Astrocyte of the cerebellum (primary cell): ENCODE measurements around the gene INHBA.
A peak's percentile ranks its signal among the peaks of the same experiment; 100 is the strongest.

Experiments
- DNase-seq: peaks from one replicate; pipeline ENCODE4 v3.0.0-alpha.2; 2011; ENCODE audit warnings: low read depth
- H3K4me3 ChIP-seq: 2 replicates; pipeline ENCODE4 v1.5.1; 2011; ENCODE audit warnings: mild to moderate bottlenecking, low read depth, low read length, moderate library complexity
- CTCF ChIP-seq: IDR thresholded peaks from 2 replicates; pipeline ENCODE4 v1.5.1; 2012; ENCODE audit warnings: low read length, low read depth, moderate library complexity, mild to moderate bottlenecking; ENCODE audit errors: missing control alignments
- in situ Hi-C: cut with HindIII; loops from 2 replicates; pipeline ENCODE4 v1.10.0; 2017; ENCODE audit warnings: low sequenced_read_pairs

INHBA gene

DNA sequence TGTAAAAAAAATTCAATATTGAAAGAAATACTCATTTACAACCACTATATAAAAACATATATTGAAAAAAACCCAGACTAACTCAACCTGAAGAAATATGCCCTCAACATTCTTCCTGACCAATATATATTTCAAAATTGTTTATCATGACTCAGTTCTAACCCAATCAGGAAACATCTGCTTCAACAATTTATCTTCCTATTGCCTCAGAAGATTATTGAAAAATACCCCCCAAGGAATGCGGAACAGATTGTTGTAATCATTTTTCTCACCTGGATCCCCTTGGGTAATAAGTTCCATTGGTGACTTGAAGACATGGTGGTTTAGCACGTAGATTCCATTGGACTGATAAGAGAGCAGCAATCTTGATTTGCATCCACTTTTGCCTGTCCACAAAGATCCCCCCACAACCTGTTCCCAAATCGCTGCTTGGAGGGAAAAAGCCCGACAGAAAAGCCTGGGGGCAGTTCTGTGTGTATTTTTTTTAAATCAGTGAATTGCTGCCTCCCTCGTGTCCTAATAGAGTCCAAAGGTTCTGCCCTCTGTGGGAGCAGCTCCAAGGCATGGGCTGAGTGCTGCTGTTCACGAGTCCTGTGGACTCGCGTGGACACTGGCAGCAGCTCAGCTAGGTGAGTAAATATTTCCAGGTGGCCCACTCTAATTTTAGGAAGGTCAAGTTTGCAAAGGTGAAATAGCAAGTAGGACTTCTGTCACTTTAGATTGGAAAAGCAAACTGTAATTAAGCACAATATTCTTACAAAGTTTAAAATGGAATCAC, 5.9 kb upstream of the INHBA start:
- DNase-seq = no peak
- no peak for TF ChIP-seq CTCF
- H3K4me3 ChIP-seq = no peak overlapping the region
- in situ Hi-C loops = no loop called here

GRCh38 chr7:41706228-41706930, 3.5 kb upstream of the INHBA start:
- in situ Hi-C loops = no loop called here
- DNase-seq = no peak
- peak overlapping the region; percentile 45 for H3K4me3 ChIP-seq
- TF ChIP-seq CTCF = no peak

- in situ Hi-C loops = no loop called here
- TF ChIP-seq CTCF = peak; percentile 82
- H3K4me3 ChIP-seq = peak overlapping the region; percentile 45
- DNase-seq = peak; percentile 86
These were observed 2.4 kb upstream of the INHBA start for GRCh38 chr7:41705109-41705901.

DNA sequence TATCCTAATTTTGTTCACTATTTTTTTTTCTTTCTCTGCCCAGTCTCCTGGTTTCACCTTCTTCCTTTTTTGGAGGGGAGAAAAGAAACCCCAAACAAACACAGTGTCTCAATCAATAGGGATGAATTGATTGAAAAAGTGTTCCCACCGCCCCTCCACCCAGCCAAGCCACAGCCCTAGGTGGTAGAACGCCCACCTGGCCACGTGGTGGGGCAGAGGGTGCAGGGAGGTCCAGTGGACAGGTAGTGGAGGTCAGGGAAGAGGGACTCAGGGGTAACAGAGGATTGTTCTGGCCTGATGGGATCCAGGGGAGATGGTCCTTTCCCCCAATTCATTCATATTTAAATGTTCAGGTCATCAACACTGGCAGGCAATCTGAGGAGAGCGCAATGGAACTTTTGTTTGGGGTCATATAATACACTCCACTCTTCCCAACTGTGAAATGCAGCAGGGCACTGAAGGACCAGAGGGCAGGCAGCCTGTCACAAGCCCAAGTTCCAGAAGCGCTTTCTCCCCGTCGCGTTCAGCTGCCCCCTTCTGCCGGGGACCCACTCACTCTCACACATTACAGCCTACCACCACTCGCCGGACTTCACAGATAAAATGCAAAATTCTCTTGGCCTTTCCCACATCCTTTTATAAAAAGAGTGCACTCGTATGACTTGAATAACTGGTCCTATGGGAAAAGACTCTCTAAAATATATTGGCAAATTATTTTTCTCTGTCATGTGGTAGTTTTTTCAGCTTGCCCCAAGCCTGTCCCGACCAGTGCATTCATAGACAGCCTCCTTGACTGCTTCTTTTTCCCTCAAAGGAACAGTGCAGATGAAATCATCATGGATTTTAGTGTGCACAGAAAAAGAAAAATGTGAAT, 1.6 kb downstream of the INHBA start:
- no peak for DNase-seq
- TF ChIP-seq CTCF = peak; percentile 4
- in situ Hi-C loops = no loop called here
- H3K4me3 ChIP-seq = peak overlapping the region; percentile 48

- H3K4me3 ChIP-seq = peak overlapping the region; percentile 48
- no peak for DNase-seq
- in situ Hi-C loops = no loop called here
- TF ChIP-seq CTCF = no peak
These were observed 2.8 kb downstream of the INHBA start for GRCh38 chr7:41700044-41700471.
